Measurements from ENCODE around the gene NME3. TPM values are rescaled to one million over a fixed set of nuclear protein-coding genes. Genes with fewer than 3 reads are reported as not detected.

NME3 gene
- total and polyA plus RNA-seq, 9 of the 15 experiments (the other 6 are each of a cell fraction or from before 2014, with no cell fraction given), result 0.68 to 76.3 (median 11.5) TPM

DNA sequence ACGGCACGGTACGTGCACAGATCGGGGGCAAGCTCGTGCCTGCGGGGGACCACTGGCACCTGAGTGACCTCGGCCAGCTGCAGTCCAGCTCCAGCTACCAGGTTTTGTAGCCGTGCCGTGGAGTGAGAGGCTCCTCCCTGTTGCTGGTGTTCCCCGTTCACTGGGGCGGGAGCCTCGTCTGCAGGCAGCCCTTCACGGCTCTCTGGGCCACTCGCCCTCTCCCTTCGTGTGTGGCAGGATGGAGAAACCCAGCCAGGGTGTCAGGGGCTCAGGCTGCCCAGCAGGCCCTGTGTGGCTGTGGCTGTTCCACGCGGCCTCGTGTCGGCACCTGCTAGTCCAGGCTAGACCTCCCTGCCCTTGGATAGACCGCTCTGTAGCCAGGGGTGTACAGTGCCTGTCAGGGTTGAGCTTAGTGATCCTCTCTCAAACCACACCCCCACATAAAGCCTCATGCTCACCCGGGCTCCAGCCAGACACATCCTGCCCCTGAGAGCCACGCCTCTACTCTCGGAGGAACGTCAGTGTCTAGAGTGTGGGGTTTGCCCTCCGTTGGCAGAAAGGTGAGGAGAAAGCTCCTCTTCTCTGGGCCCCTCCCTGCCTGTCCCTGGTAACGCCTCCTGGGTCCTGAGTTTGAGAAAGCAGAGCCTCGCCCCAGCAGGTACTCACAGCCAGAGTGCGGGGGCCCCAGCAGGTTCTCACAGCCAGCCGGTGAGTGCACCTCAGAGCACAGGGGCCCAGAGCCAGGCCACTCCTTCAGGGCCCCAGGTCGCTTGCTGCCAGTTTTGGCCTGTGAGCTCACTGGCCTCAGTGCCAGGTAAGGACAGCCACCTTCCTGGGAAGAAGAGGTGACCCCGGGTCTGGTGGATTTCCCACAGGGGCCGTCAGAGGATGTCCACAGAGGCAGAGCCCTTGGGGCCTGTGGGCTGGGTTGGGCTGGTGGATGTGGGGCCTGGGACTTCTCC lies 27.7 kb downstream of the NME3 start (continued):
- TF ChIP-seq, protein P1, sequence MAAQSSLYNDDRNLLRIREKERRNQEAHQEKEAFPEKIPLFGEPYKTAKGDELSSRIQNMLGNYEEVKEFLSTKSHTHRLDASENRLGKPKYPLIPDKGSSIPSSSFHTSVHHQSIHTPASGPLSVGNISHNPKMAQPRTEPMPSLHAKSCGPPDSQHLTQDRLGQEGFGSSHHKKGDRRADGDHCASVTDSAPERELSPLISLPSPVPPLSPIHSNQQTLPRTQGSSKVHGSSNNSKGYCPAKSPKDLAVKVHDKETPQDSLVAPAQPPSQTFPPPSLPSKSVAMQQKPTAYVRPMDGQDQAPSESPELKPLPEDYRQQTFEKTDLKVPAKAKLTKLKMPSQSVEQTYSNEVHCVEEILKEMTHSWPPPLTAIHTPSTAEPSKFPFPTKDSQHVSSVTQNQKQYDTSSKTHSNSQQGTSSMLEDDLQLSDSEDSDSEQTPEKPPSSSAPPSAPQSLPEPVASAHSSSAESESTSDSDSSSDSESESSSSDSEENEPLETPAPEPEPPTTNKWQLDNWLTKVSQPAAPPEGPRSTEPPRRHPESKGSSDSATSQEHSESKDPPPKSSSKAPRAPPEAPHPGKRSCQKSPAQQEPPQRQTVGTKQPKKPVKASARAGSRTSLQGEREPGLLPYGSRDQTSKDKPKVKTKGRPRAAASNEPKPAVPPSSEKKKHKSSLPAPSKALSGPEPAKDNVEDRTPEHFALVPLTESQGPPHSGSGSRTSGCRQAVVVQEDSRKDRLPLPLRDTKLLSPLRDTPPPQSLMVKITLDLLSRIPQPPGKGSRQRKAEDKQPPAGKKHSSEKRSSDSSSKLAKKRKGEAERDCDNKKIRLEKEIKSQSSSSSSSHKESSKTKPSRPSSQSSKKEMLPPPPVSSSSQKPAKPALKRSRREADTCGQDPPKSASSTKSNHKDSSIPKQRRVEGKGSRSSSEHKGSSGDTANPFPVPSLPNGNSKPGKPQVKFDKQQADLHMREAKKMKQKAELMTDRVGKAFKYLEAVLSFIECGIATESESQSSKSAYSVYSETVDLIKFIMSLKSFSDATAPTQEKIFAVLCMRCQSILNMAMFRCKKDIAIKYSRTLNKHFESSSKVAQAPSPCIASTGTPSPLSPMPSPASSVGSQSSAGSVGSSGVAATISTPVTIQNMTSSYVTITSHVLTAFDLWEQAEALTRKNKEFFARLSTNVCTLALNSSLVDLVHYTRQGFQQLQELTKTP (IDR thresholded peaks at IDR 0.05; ENCODE audit: low read depth in 1 of 2, partially characterized antibody in 2 of 2), result no peak
- TF ChIP-seq SOX6 (IDR thresholded peaks at IDR 0.05), result no peak
- no peak for TF ChIP-seq RB1 (IDR thresholded peaks at IDR 0.05; ENCODE audit: low read depth)
- TF ChIP-seq SMARCA5 (IDR thresholded peaks at IDR 0.05), result no peak
- no peak for TF ChIP-seq BMI1 (IDR thresholded peaks at IDR 0.05; ENCODE audit: low read length)
- TF ChIP-seq BRCA1 (IDR thresholded peaks at IDR 0.05), result no peak
- no peak for TF ChIP-seq BRCA1 (CRISPR knock-in tag; IDR thresholded peaks at IDR 0.05)
- no peak for TF ChIP-seq ZFPM2 (CRISPR knock-in tag; IDR thresholded peaks at IDR 0.05)
- TF ChIP-seq FIP1L1 (IDR thresholded peaks at IDR 0.05; ENCODE audit: low read depth, low read length, poor library complexity, severe bottlenecking), result no peak
- TF ChIP-seq, protein P2, sequence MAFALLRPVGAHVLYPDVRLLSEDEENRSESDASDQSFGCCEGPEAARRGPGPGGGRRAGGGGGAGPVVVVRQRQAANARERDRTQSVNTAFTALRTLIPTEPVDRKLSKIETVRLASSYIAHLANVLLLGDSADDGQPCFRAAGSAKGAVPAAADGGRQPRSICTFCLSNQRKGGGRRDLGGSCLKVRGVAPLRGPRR (CRISPR knock-in tag; IDR thresholded peaks at IDR 0.05), result no peak
- no peak for TF ChIP-seq MIER1 (IDR thresholded peaks at IDR 0.05; ENCODE audit: low read depth)
- TF ChIP-seq, protein P3, sequence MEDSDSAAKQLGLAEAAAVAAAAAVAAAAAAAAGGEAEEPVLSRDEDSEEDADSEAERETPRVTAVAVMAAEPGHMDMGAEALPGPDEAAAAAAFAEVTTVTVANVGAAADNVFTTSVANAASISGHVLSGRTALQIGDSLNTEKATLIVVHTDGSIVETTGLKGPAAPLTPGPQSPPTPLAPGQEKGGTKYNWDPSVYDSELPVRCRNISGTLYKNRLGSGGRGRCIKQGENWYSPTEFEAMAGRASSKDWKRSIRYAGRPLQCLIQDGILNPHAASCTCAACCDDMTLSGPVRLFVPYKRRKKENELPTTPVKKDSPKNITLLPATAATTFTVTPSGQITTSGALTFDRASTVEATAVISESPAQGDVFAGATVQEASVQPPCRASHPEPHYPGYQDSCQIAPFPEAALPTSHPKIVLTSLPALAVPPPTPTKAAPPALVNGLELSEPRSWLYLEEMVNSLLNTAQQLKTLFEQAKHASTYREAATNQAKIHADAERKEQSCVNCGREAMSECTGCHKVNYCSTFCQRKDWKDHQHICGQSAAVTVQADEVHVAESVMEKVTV (CRISPR knock-in tag; IDR thresholded peaks at IDR 0.05), result no peak
